Upper lobe of right lung (tissue), 1 donor: ENCODE results near the gene SP6. TPM values are rescaled to one million over a fixed set of nuclear protein-coding genes. Genes with fewer than 3 reads are reported as not detected.

Source experiments
- ATAC-seq: fragments of 200-7000 bp; cut with Tn5 transposase; one replicate; pipeline ENCODE4 v1.9.1; 2020; ENCODE audit warnings: mild to moderate bottlenecking, moderate library complexity
- DNase-seq: peaks from one replicate; pipeline ENCODE4 v3.0.0-alpha.2; 2020
- H3K27ac ChIP-seq: fragments of 200-600 bp; one replicate; pipeline ENCODE4 v1.8.0; 2022
- H3K27me3 ChIP-seq: fragments of 200-600 bp; one replicate; pipeline ENCODE4 v1.8.0; 2022; ENCODE audit warnings: mild to moderate bottlenecking
- H3K36me3 ChIP-seq: fragments of 200-600 bp; one replicate; pipeline ENCODE4 v1.8.0; 2022
- H3K4me1 ChIP-seq: fragments of 200-600 bp; one replicate; pipeline ENCODE4 v1.8.0; 2022
- H3K4me3 ChIP-seq: fragments of 200-600 bp; one replicate; pipeline ENCODE4 v1.8.0; 2022; ENCODE audit warnings: mild to moderate bottlenecking
- H3K9me3 ChIP-seq: fragments of 200-600 bp; one replicate; pipeline ENCODE4 v1.8.0; 2022
- CTCF ChIP-seq: fragments of 200-600 bp; IDR thresholded peaks from one replicate; pipeline ENCODE4 v1.8.0; 2022; ENCODE audit warnings: antibody characterized with exemption
- intact Hi-C: fragments of 100-400 bp; cut with DNase I; formaldehyde crosslinking; loops from one replicate; pipeline ENCODE4 v1.11.0; 2022
- total RNA-seq: library from RNA; stranded (reverse); fragmentation: NEBNext Ultra II Directional; extraction: Animal tissue kit (Norgen Biotek cat#: 25700); gene quantifications from one replicate; pipeline ENCODE4 v1.2.1, GENCODE V29; 2021
- donor health status: DM: no; HTN: yes; CAD: no; lungs with severe emphysema.

Gene SP6
- total RNA-seq, 1 donor from 2014 or later, result 8.5 TPM

- Histone ChIP-seq H3K27ac (no peak overlapping the region), H3K4me1 (no peaks in the 10 kb centered on the region), H3K36me3 (no peaks in the 10 kb centered on the region), H3K4me3 (no peak overlapping the region), H3K27me3 (peaks cover 25% of the 10 kb centered on the region), H3K9me3 (no peaks in the 10 kb centered on the region)
- DNase-seq (no peak), ATAC-seq (no peak)
- TF ChIP-seq CTCF, result no peak
- intact Hi-C loops, result no loop called here
These were observed 20.1 kb upstream of the SP6 start for GRCh38 chr17:47871048-47871447.

- Histone ChIP-seq H3K4me1 (no peaks in the 10 kb centered on the region), H3K9me3 (no peaks in the 10 kb centered on the region), H3K36me3 (no peaks in the 10 kb centered on the region), H3K27me3 (peaks cover 25% of the 10 kb centered on the region), H3K27ac (no peak overlapping the region), H3K4me3 (no peak overlapping the region)
- ATAC-seq, result no peak
- no peak for TF ChIP-seq CTCF
- no peak for DNase-seq
- intact Hi-C loops, result no loop called here
These were observed 19.1 kb upstream of the SP6 start for GRCh38 chr17:47870056-47870455.

DNA sequence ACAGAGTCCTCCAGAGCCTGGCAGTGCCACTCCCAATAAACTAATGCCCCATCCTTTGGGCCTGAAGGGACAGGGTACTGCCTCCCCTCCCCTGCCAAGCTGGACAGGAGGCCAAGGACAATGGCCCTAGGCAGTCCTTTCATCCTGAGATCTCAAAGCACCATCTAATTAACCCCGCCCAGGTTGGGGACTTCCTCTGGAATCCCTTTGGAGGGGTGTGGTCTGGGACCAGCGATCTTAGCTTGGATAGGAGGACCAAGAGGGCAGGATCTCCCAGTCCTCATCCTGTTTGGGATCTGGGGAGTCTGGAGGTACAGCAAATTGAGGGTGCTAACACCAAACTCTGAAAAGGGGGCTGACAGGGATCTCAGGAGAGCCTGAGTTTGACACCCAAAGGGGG, 18.2 kb upstream of the SP6 start:
- intact Hi-C loops, result no loop called here
- Histone ChIP-seq H3K4me3 (no peak overlapping the region), H3K4me1 (no peaks in the 10 kb centered on the region), H3K9me3 (no peaks in the 10 kb centered on the region), H3K27me3 (peaks cover 18% of the 10 kb centered on the region), H3K27ac (no peak overlapping the region), H3K36me3 (no peaks in the 10 kb centered on the region)
- no peak for TF ChIP-seq CTCF
- DNase-seq, result no peak
- ATAC-seq, result no peak

DNA sequence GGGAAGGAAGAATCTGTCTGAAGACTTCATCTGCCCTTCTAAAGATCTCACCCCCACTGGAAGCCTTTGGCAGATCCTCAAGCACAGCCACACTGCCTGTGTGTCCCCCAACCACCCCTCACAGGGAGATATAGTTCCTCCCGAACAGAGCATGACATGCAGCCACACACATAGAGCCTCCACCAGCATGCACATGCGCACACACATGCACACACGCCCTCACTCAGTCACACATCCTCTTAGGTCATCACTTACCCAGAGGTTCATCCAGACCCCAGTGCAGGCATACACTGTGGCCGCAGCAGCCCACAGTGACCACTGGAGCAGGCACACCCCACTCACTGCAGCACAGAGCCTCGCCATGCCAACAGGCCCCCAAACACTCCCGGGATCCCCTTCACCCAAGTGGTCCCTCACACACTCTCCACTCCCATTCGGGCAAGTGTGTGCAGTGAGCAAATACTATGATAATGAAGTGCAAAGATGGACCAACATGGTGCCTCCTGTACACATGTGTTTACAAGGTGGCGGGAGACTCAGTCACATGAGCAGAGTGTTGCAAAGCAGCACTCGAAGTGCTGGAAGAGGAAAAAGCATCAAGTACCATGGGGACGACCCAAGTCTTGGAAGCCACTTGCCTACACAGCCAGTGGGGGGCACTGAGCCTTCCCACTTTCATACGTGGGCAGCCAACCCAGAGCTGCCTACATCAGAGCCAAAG, 17.0 kb upstream of the SP6 start:
- Histone ChIP-seq H3K9me3 (no peaks in the 10 kb centered on the region), H3K4me3 (no peak overlapping the region), H3K4me1 (no peaks in the 10 kb centered on the region), H3K27ac (no peak overlapping the region), H3K27me3 (peaks cover 17% of the 10 kb centered on the region), H3K36me3 (no peaks in the 10 kb centered on the region)
- DNase-seq (no peak), ATAC-seq (no peak)
- no peak for TF ChIP-seq CTCF
- intact Hi-C loops, result no loop called here

GRCh38 chr17:47866941-47867340, 16.0 kb upstream of the SP6 start:
- no peaks in the 10 kb centered on the region for H3K4me1 ChIP-seq
- H3K36me3 ChIP-seq, result no peaks in the 10 kb centered on the region
- no peaks in the 10 kb centered on the region for H3K9me3 ChIP-seq
- intact Hi-C loops, result no loop called here
- no peak overlapping the region for H3K27ac ChIP-seq
- DNase-seq (no peak), ATAC-seq (no peak)
- no peak for TF ChIP-seq CTCF
- peaks cover 7% of the 10 kb centered on the region for H3K27me3 ChIP-seq
- no peak overlapping the region for H3K4me3 ChIP-seq

DNA sequence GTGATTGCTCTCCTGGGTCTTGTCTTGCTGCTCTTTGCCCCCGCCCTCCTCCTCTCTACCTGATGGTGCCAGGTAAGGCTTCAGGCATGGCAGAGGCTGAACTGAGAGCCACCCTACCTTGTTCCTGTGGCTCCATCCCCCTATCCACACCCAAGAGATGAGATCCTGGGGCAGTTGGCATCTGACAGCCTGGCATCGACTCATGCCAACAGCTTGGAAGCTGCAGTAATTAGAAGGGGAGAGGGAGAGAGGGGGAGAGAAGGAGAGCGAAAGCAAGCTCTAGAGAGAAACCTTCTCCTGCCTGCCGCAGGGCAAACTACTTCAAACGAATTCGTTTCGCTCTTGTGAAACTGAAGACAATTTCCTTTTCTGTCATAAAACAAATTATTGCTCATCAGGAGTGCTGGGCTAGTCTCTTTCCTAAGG, 13.8 kb upstream of the SP6 start:
- Histone ChIP-seq H3K9me3 (no peaks in the 10 kb centered on the region), H3K4me3 (no peak overlapping the region), H3K27me3 (no peaks in the 10 kb centered on the region), H3K4me1 (no peaks in the 10 kb centered on the region), H3K36me3 (no peaks in the 10 kb centered on the region), H3K27ac (no peak overlapping the region)
- ATAC-seq, result no peak
- no peak for TF ChIP-seq CTCF
- intact Hi-C loops, result no loop called here
- no peak for DNase-seq
